Naive thymus-derived CD4-positive, alpha-beta T cell (primary cell): ENCODE measurements around the gene EYS. TPM values are rescaled to one million over a fixed set of nuclear protein-coding genes. Genes with fewer than 3 reads are reported as not detected.

Source experiments
- ATAC-seq: fragments of 150-1000 bp; cut with Tn5 transposase; 2 replicates; pipeline ENCODE4 v1.10.0; 2021; ENCODE audit warnings: mild to moderate bottlenecking, moderate library complexity
- CTCF ChIA-PET: fragments of 350-600 bp; sonication (Branson Sonifier 250); formaldehyde crosslinking; loops from one replicate; lab custom pipeline; 2021; ENCODE audit warnings: antibody characterized with exemption; lab: Charles Lee
- POLR2A ChIA-PET: fragments of 350-600 bp; sonication (Branson Sonifier 250); formaldehyde crosslinking; loops from one replicate; lab custom pipeline; 2021; ENCODE audit warnings: antibody characterized with exemption, inconsistent platforms; lab: Charles Lee
- DNase-seq, 9 donors: peaks; one replicate each; pipeline versions ENCODE4 v3.0.0 to v3.0.0-alpha.2; 2020 to 2022; ENCODE audit warnings: mixed read lengths in 1 of 9
- H3K27ac ChIP-seq: one replicate; pipeline ENCODE4 v1.7.0; 2013; ENCODE audit warnings: mild to moderate bottlenecking, low read depth, low read length, moderate library complexity
- H3K27me3 ChIP-seq, 2 donors: one replicate each; pipeline ENCODE4 v1.7.0; 2013; ENCODE audit warnings: low read length in 2 of 2, mild to moderate bottlenecking in 2 of 2, moderate library complexity in 2 of 2; ENCODE audit not compliant: control insufficient read depth in 2 of 2, insufficient read depth in 2 of 2
- H3K36me3 ChIP-seq, 3 experiments: 1 replicate in 2 of 3; 2 replicates in 1 of 3; pipeline ENCODE4 v1.7.0; 2013; ENCODE audit warnings: low read length in 3 of 3, mild to moderate bottlenecking in 3 of 3, moderate library complexity in 1 of 3; ENCODE audit not compliant: insufficient read depth in 3 of 3, control insufficient read depth in 2 of 3
- H3K4me1 ChIP-seq, 2 donors: one replicate each; pipeline ENCODE4 v1.7.0; 2013; ENCODE audit warnings: low read length in 2 of 2, mild to moderate bottlenecking in 2 of 2, moderate library complexity in 1 of 2; ENCODE audit not compliant: control insufficient read depth in 2 of 2, insufficient read depth in 2 of 2
- H3K4me3 ChIP-seq: 2 replicates; pipeline ENCODE4 v1.7.0; 2013; ENCODE audit warnings: mild to moderate bottlenecking, low read length
- H3K9me3 ChIP-seq, 3 experiments: 1 replicate in 2 of 3; 2 replicates in 1 of 3; pipeline ENCODE4 v1.7.0; 2013; ENCODE audit warnings: low read length in 3 of 3; ENCODE audit not compliant: control insufficient read depth in 2 of 3
- H3K27ac Mint-ChIP-seq, 9 donors: one replicate each; pipeline ENCODE4 v1.8.0; 2020 to 2022; ENCODE audit warnings: mixed read lengths in 9 of 9, mild to moderate bottlenecking in 8 of 9, moderate library complexity in 5 of 9, inconsistent platforms in 2 of 9
- H3K27me3 Mint-ChIP-seq, 5 donors: one replicate each; pipeline ENCODE4 v1.8.0; 2021 to 2022; ENCODE audit warnings: mixed read lengths in 5 of 5, mild to moderate bottlenecking in 1 of 5
- H3K36me3 Mint-ChIP-seq, 5 donors: one replicate each; pipeline ENCODE4 v1.8.0; 2020 to 2022; ENCODE audit warnings: mixed read lengths in 5 of 5, mild to moderate bottlenecking in 3 of 5, inconsistent platforms in 1 of 5
- H3K4me1 Mint-ChIP-seq, 7 donors: one replicate each; pipeline ENCODE4 v1.8.0; 2020 to 2022; ENCODE audit warnings: mixed read lengths in 7 of 7, mild to moderate bottlenecking in 3 of 7, inconsistent platforms in 1 of 7
- H3K4me3 Mint-ChIP-seq, 10 donors: one replicate each; pipeline ENCODE4 v1.8.0; 2020 to 2022; ENCODE audit warnings: mild to moderate bottlenecking in 10 of 10, mixed read lengths in 10 of 10, moderate library complexity in 6 of 10, inconsistent platforms in 2 of 10
- H3K9me3 Mint-ChIP-seq, 11 donors: one replicate each; pipeline ENCODE4 v1.8.0; 2020 to 2022; ENCODE audit warnings: mixed read lengths in 11 of 11, mild to moderate bottlenecking in 4 of 11, inconsistent platforms in 1 of 11, moderate library complexity in 1 of 11
- intact Hi-C, 2 donors: fragments of 100-400 bp; cut with micrococcal nuclease; formaldehyde crosslinking; loops; one replicate each; pipeline ENCODE4 v1.15.1; 2023
- polyA plus RNA-seq, 2 donors: library from polyadenylated mRNA; unstranded; fragments of 300-500 nt; fragmentation: Illumina TruSeq; gene quantifications; one replicate each; pipeline ENCODE4 v1.2.3, GENCODE V29; 2021
- total RNA-seq, 6 experiments: library from RNA in 5 of 6; stranded (reverse) in 5 of 6; gene quantifications; 1 replicate in 5 of 6; 2 replicates in 1 of 6; pipeline ENCODE4 v1.2.3 and lab custom pipeline; 2021 to 2026

The EYS gene
- total and polyA plus RNA-seq, 7 experiments from 2014 or later = 0.07 to 0.21 (median 0.13) TPM; not detected in 4

DNA sequence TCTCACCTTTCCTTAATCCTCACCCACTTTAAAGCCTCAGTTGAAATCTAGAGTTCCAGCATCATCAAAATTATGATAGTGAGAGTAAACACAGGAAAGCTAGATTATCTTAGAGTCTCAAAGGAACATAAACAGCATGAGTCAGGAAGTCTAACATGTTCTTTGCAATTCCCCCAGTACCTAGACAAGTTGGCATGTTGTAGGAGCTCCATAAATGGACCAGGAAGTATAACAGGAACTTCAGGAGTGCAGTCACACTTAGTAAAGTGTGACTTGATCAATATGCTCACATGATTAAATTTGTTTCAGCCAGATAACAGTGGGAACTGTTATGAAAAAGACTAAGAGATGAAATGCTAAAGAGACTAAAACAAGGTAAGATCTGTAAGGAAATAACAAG is 834.4 kb downstream of the EYS start:
- Histone ChIP-seq H3K9me3 (no peaks in the 10 kb centered on the region), H3K27ac (no peak overlapping the region), H3K4me3 (no peak overlapping the region), H3K27me3 (no peaks in the 10 kb centered on the region), H3K4me1 (no peaks in the 10 kb centered on the region), H3K36me3 (no peaks in the 10 kb centered on the region)
- intact Hi-C loops = no loop called here
- POLR2A ChIA-PET = no interaction called here
- no peak overlapping the region for H3K4me3 Mint-ChIP-seq
- DNase-seq (no peak), ATAC-seq (no peak)
- no peak overlapping the region for H3K27ac Mint-ChIP-seq
- no peaks in the 10 kb centered on the region for H3K4me1 Mint-ChIP-seq
- no peaks in the 10 kb centered on the region for H3K27me3 Mint-ChIP-seq
- peaks cover 2 to 29% (median 9%) of the 10 kb centered on the region in 11 donors for H3K9me3 Mint-ChIP-seq
- CTCF ChIA-PET = no interaction called here
- H3K36me3 Mint-ChIP-seq = no peaks in the 10 kb centered on the region

DNA sequence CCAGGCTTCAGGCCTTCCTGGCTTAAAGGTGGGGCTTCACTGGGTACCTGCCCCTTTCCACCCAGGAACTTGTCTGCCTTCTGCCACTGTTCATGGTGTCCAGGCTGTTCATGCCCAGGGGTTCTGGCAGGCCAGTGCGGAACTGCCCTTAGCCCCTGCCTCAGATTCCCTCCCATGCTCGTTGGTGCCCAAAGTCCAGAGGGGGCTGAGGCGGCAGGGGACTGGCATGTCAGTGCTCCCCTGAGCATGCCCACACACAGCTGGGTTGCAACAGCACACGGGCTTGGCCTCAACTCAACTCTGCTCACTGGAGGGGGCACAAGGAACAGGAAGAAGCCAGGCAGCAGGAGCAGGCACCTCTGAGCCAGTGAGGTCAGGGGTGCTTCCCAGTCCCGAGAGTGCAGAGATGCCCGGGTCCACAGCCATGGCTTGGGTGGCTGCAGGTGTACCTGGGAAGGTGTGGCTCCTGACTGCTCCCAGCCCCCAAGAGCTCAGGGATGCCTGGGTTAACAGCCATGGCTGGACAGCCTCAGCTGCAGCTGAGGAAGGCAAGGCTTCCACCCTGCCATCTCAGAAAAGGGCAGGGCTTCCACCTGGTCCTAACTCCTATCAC is 845.9 kb downstream of the EYS start:
- intact Hi-C loops = no loop called here
- H3K9me3 ChIP-seq = peaks cover 0 to 11% (median 0%) of the 10 kb centered on the region in 3 experiments
- CTCF ChIA-PET = no interaction called here
- no peaks in the 10 kb centered on the region for H3K36me3 ChIP-seq
- H3K27ac ChIP-seq = no peak overlapping the region
- no peaks in the 10 kb centered on the region for H3K27me3 ChIP-seq
- no peak for ATAC-seq
- H3K4me1 ChIP-seq = no peaks in the 10 kb centered on the region
- no peak overlapping the region for H3K4me3 ChIP-seq
- H3K27me3 Mint-ChIP-seq = no peaks in the 10 kb centered on the region
- H3K9me3 Mint-ChIP-seq = peaks cover 0 to 22% (median 6%) of the 10 kb centered on the region in 11 donors
- DNase-seq = no peak
- no peaks in the 10 kb centered on the region for H3K4me1 Mint-ChIP-seq
- H3K36me3 Mint-ChIP-seq = no peaks in the 10 kb centered on the region
- H3K27ac Mint-ChIP-seq = no peak overlapping the region
- POLR2A ChIA-PET = no interaction called here
- H3K4me3 Mint-ChIP-seq = no peak overlapping the region

DNA sequence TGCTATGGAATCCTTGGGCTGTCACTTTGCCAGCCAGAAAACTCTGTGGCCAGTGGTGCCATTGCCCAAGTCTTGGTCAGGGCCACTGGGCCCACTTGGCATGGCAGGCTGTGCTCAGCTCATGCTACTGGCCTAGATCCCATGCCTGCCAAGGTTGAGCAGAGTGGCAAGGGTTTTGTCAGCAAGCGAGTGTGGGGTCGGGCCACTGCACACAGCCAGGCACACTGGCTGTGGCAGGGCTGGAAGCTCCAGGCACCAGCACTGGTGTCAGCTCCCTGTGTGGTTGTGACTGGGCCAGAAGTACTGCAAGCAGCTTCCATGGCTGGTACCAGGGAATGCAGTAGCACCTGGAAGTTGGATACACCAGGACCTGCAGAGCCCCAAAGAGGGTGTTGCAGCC is 846.8 kb downstream of the EYS start:
- Histone ChIP-seq H3K27me3 (no peaks in the 10 kb centered on the region), H3K4me1 (no peaks in the 10 kb centered on the region), H3K9me3 (peaks cover 0 to 11% (median 0%) of the 10 kb centered on the region in 3 experiments), H3K27ac (no peak overlapping the region), H3K4me3 (no peak overlapping the region), H3K36me3 (no peaks in the 10 kb centered on the region)
- H3K4me3 Mint-ChIP-seq = no peak overlapping the region
- no peak overlapping the region for H3K27ac Mint-ChIP-seq
- no peaks in the 10 kb centered on the region for H3K27me3 Mint-ChIP-seq
- ChIA-PET CTCF (no interaction called here), POLR2A (no interaction called here)
- no peaks in the 10 kb centered on the region for H3K36me3 Mint-ChIP-seq
- H3K9me3 Mint-ChIP-seq = peaks cover 0 to 29% (median 6%) of the 10 kb centered on the region in 11 donors
- intact Hi-C loops = no loop called here
- no peaks in the 10 kb centered on the region for H3K4me1 Mint-ChIP-seq
- no peak for DNase-seq
- no peak for ATAC-seq

DNA sequence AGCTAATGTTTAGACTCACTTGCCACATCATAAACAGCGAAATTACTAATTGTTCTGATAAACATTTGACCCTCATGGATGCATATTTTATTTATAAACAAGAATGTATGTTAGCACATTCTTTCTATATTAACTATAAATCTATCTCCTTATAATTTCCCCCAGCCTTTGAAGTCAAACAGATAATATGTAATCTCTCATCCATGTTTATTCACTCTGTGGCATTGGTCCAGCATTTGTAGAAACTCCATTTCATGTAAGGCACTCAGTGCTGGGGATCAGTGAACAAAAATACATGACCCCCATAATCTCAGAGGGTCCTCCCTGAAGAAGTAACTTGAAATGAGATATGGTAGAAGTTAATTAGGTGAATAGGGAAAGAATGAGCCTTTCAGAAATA is 856.9 kb downstream of the EYS start:
- ChIA-PET POLR2A (no interaction called here), CTCF (no interaction called here)
- Mint-ChIP-seq H3K27ac (no peak overlapping the region), H3K27me3 (no peaks in the 10 kb centered on the region), H3K36me3 (no peaks in the 10 kb centered on the region), H3K4me1 (peaks cover 0 to 1% (median 0%) of the 10 kb centered on the region in 7 donors), H3K4me3 (no peak overlapping the region), H3K9me3 (peaks cover 1 to 31% (median 13%) of the 10 kb centered on the region in 11 donors)
- Histone ChIP-seq H3K27me3 (no peaks in the 10 kb centered on the region), H3K9me3 (no peaks in the 10 kb centered on the region), H3K4me1 (no peaks in the 10 kb centered on the region), H3K27ac (no peak overlapping the region), H3K4me3 (no peak overlapping the region), H3K36me3 (no peaks in the 10 kb centered on the region)
- DNase-seq (no peak), ATAC-seq (no peak)
- intact Hi-C loops = no loop called here

DNA sequence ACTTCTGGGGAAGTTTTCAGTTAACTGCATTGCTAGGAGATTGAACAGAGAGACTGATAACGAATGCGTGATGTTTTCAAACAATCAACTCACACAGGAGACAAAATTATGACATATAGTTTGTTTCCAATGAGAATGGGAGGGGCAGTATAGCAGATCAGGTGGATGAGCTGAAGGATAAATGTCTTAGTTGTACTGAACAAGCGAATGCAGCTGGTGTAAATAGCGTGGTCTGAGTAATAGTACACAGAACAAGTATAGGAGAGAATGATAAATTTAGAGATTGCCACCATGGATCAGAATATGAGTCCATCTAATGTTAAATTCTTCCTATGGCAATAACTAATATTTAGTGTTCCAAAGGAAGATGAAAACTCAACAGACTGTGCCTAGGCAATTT is 858.6 kb downstream of the EYS start:
- Histone ChIP-seq H3K4me3 (no peak overlapping the region), H3K27ac (no peak overlapping the region), H3K4me1 (no peaks in the 10 kb centered on the region), H3K36me3 (no peaks in the 10 kb centered on the region), H3K27me3 (no peaks in the 10 kb centered on the region), H3K9me3 (no peaks in the 10 kb centered on the region)
- Mint-ChIP-seq H3K27ac (no peak overlapping the region), H3K4me3 (no peak overlapping the region), H3K27me3 (no peaks in the 10 kb centered on the region), H3K36me3 (no peaks in the 10 kb centered on the region), H3K4me1 (peaks cover 0 to 1% (median 0%) of the 10 kb centered on the region in 7 donors), H3K9me3 (peaks cover 2 to 28% (median 11%) of the 10 kb centered on the region in 11 donors)
- intact Hi-C loops = no loop called here
- ChIA-PET CTCF (no interaction called here), POLR2A (no interaction called here)
- no peak for DNase-seq
- no peak for ATAC-seq

DNA sequence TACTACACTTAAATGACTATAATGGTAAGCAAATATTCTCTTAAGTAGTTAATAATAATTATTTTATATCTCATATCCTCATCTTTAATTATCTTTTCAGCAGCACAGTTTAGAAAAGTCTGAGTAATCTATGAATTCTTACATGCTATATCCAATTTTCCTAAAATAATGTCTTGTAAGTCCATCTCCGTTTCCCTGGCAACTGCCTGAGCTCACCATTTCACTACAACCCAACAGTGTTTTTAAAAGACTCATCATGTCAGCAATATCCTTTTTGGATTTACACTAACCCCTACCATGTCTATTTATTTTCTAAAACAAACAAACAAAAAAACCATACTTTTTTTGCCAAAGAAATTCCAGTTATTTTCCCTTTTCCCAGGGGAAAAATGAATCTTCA is 859.6 kb downstream of the EYS start:
- no peak overlapping the region for H3K4me3 ChIP-seq
- H3K27ac Mint-ChIP-seq = no peak overlapping the region
- no peak overlapping the region for H3K27ac ChIP-seq
- CTCF ChIA-PET = interaction anchor here (0.6 kb wide), 1 partner anchor 15 kb away, joined by 4 read pairs; no protein-coding TSS in a partner anchor
- no peaks in the 10 kb centered on the region for H3K36me3 Mint-ChIP-seq
- H3K4me1 Mint-ChIP-seq = peaks cover 0 to 1% (median 0%) of the 10 kb centered on the region in 7 donors
- POLR2A ChIA-PET = no interaction called here
- ATAC-seq = no peak
- no peaks in the 10 kb centered on the region for H3K4me1 ChIP-seq
- no peaks in the 10 kb centered on the region for H3K9me3 ChIP-seq
- H3K9me3 Mint-ChIP-seq = peaks cover 2 to 28% (median 12%) of the 10 kb centered on the region in 11 donors
- DNase-seq = no peak
- no peaks in the 10 kb centered on the region for H3K27me3 ChIP-seq
- H3K36me3 ChIP-seq = no peaks in the 10 kb centered on the region
- intact Hi-C loops = no loop called here
- H3K27me3 Mint-ChIP-seq = no peaks in the 10 kb centered on the region
- no peak overlapping the region for H3K4me3 Mint-ChIP-seq

DNA sequence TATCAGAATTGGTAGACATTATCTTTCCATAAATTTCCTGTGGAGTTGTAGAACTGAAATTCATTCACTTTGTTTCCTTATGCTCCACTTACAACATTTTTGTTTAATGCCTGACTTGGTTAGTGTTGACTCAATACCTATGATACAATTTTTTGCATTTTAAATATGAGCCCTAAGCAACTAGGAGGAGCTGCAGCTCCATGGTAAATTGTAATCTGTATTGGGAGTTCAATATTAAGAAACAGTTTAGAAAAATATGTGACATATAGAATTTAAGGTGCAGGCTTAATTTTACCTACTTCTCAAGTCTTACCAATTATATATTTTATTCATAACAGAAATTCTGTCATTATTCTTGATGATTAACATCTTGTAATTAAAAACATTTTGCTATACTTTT is 868.3 kb downstream of the EYS start:
- Mint-ChIP-seq H3K4me3 (no peak overlapping the region), H3K9me3 (peaks cover 0 to 10% (median 4%) of the 10 kb centered on the region in 11 donors), H3K36me3 (no peaks in the 10 kb centered on the region), H3K4me1 (no peaks in the 10 kb centered on the region), H3K27ac (no peak overlapping the region), H3K27me3 (no peaks in the 10 kb centered on the region)
- Histone ChIP-seq H3K4me1 (no peaks in the 10 kb centered on the region), H3K27me3 (no peaks in the 10 kb centered on the region), H3K9me3 (no peaks in the 10 kb centered on the region), H3K36me3 (no peaks in the 10 kb centered on the region), H3K27ac (no peak overlapping the region), H3K4me3 (no peak overlapping the region)
- intact Hi-C loops = no loop called here
- DNase-seq = no peak
- CTCF ChIA-PET = no interaction called here
- POLR2A ChIA-PET = no interaction called here
- ATAC-seq = no peak
